ENCODE data around the gene ARL15. TPM values are rescaled to one million over a fixed set of nuclear protein-coding genes. Genes with fewer than 3 reads are reported as not detected.

ARL15 gene
- total RNA-seq, 1 experiment from 2014 or later = 13.0 TPM

DNA sequence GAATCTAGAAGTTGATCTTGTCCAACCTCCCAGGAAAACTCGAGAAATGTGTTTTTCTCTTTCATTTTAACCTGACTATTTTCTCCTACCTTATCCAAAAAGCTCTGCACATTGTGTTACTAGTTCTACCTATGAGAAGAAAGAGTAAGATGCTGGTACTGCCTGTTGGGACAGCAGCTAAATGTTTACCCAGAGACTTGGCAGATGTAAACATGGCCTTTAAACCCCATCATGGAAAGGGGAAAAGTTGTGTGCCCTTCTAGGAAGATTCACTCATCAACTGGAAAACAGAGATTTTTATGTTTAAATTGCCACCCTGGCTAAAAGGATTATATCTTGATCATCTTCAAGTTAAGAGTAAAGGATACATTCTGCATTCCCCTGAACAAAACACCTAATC is 3.5 kb downstream of the ARL15 start:
- no CpG with 5 or more reads among the region's 1 CpG for WGBS (ENCODE audit: extremely low coverage, insufficient read length, low lambda C conversion rate)
- H3K79me1 ChIP-seq (ENCODE audit: insufficient read depth, low read depth, low read length, poor library complexity, severe bottlenecking) = no peaks in the 10 kb centered on the region

More for the DNA sequence above, 3.5 kb downstream of the ARL15 start:
- Histone ChIP-seq H2BK12ac (ENCODE audit: insufficient read length, low read depth, low read length) (no peak overlapping the region), H4K91ac (ENCODE audit: insufficient read length, low read depth, low read length) (no peak overlapping the region), H4K5ac (ENCODE audit: insufficient read length, low read depth, low read length) (no peak overlapping the region), H3K56ac (ENCODE audit: insufficient read length, low read depth, low read length) (no peak overlapping the region), H2AK5ac (ENCODE audit: insufficient read length, low read length) (no peak overlapping the region), H3T11ph (ENCODE audit: low read length) (no peak overlapping the region), H2AFZ (ENCODE audit: low read length) (no peak overlapping the region), H3K4me1 (ENCODE audit: insufficient read depth, low read length) (no peaks in the 10 kb centered on the region), H3K4me2 (ENCODE audit: insufficient read depth, insufficient read length, low read length) (no peak overlapping the region), H4K20me1 (ENCODE audit: control insufficient read depth, insufficient read depth, insufficient read length) (no peaks in the 10 kb centered on the region), H3K9ac (ENCODE audit: extremely low read depth, insufficient read length, low read length) (no peak overlapping the region), H3K27ac (ENCODE audit: insufficient read length, low read depth, low read length) (no peak overlapping the region), H3K23ac (ENCODE audit: insufficient read length, low read depth, low read length) (no peak overlapping the region), H2BK120ac (ENCODE audit: low read depth, low read length, poor library complexity, severe bottlenecking) (no peak overlapping the region), H3K4ac (ENCODE audit: low read depth, low read length) (no peak overlapping the region), H3K18ac (ENCODE audit: insufficient read length, low read depth, low read length) (no peak overlapping the region), H3K23me2 (ENCODE audit: insufficient read length, low read depth, low read length, poor library complexity, severe bottlenecking) (peaks cover 19% of the 10 kb centered on the region), H4K8ac (replicated peaks; ENCODE audit: insufficient read length, low read depth, low read length) (no peak overlapping the region), H3K9me3 (ENCODE audit: control insufficient read depth, low read depth, low read length) (no peaks in the 10 kb centered on the region), H3K27me3 (ENCODE audit: insufficient read depth, low read length) (no peaks in the 10 kb centered on the region), H3K79me2 (ENCODE audit: insufficient read depth, low read length) (peaks cover 3% of the 10 kb centered on the region; the same call in 1 of the 2 replicates), H2BK20ac (ENCODE audit: low read depth, low read length, poor library complexity, severe bottlenecking) (no peak overlapping the region), H2BK5ac (ENCODE audit: insufficient read length, low read length) (no peak overlapping the region), H2BK15ac (ENCODE audit: low read depth, low read length) (no peak overlapping the region), H3K14ac (ENCODE audit: insufficient read depth, low read length) (no peak overlapping the region)
- DNase-seq = no peak
- Mint-ChIP-seq H3K4me3 (no peak overlapping the region), H3K36me3 (ENCODE audit: insufficient read depth in 1 of 3, low read depth in 3 of 3) (no peaks in the 10 kb centered on the region), H3K9me3 (no peaks in the 10 kb centered on the region; a peak in 2 of 5 replicates), H3K27me3 (ENCODE audit: low read depth) (peaks cover 6% of the 10 kb centered on the region), H3K27ac (peak overlapping the region in 1 of 3 experiments; percentile 32; a peak in 1 of 7 replicates), H3K4me1 (peaks cover 45 to 47% of the 10 kb centered on the region in 2 experiments)
- TF ChIP-seq, protein P1, sequence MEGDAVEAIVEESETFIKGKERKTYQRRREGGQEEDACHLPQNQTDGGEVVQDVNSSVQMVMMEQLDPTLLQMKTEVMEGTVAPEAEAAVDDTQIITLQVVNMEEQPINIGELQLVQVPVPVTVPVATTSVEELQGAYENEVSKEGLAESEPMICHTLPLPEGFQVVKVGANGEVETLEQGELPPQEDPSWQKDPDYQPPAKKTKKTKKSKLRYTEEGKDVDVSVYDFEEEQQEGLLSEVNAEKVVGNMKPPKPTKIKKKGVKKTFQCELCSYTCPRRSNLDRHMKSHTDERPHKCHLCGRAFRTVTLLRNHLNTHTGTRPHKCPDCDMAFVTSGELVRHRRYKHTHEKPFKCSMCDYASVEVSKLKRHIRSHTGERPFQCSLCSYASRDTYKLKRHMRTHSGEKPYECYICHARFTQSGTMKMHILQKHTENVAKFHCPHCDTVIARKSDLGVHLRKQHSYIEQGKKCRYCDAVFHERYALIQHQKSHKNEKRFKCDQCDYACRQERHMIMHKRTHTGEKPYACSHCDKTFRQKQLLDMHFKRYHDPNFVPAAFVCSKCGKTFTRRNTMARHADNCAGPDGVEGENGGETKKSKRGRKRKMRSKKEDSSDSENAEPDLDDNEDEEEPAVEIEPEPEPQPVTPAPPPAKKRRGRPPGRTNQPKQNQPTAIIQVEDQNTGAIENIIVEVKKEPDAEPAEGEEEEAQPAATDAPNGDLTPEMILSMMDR (conservative IDR thresholded peaks at IDR 0.05) = no peak
